Caco-2 (cell line): ENCODE data around the gene GBX2. TPM values are rescaled to one million over a fixed set of nuclear protein-coding genes. Genes with fewer than 3 reads are reported as not detected.

Experiments
- BruUV-seq: library from RNA; stranded (reverse); fragments of 400-500 nt; replicated peaks from 2 replicates; lab custom pipeline; 2021; lab: Mats Ljungman, UMichigan
- CTCF ChIA-PET: fragments of 300-600 bp; sonication (Branson Sonifier 250); formaldehyde crosslinking; loops from one replicate; lab custom pipeline; 2022; ENCODE audit warnings: antibody characterized with exemption; lab: Charles Lee
- POLR2A ChIA-PET: fragments of 300-600 bp; sonication (Branson Sonifier 250); formaldehyde crosslinking; loops from one replicate; lab custom pipeline; 2022; ENCODE audit warnings: antibody characterized with exemption; lab: Charles Lee
- DNase-seq, 2 experiments: peaks; one replicate each; pipeline versions ENCODE4 v3.0.0 to v3.0.0-alpha.2; 2020 to 2022
- H3K27me3 ChIP-seq: replicated peaks from 2 replicates; pipeline ENCODE4 v1.6.0; 2011; ENCODE audit warnings: low read length; ENCODE audit not compliant: control insufficient read depth, insufficient read depth
- H3K36me3 ChIP-seq: 2 replicates; pipeline ENCODE4 v1.5.1; 2011; ENCODE audit warnings: low read length; ENCODE audit not compliant: control insufficient read depth, insufficient read depth
- H3K4me1 ChIP-seq: fragments of 250-450 bp; sonication (Bioruptor Pico); 2 replicates; pipeline ENCODE4 v1.5.1; 2020; ENCODE audit warnings: mild to moderate bottlenecking
- H3K4me3 ChIP-seq: 2 replicates; pipeline ENCODE4 v1.5.1; 2011; ENCODE audit warnings: low read depth, mild to moderate bottlenecking, control low read depth, low read length
- H3K9me3 ChIP-seq: fragments of 250-450 bp; sonication (Bioruptor Pico); 2 replicates; pipeline ENCODE4 v1.5.1; 2020; ENCODE audit warnings: mild to moderate bottlenecking, moderate library complexity
- H3K27ac Mint-ChIP-seq: one replicate; pipeline ENCODE4 v1.8.0; 2022; ENCODE audit warnings: mixed read lengths; ENCODE audit not compliant: unreplicated experiment
- H3K27me3 Mint-ChIP-seq: one replicate; pipeline ENCODE4 v1.8.0; 2022; ENCODE audit warnings: mixed read lengths; ENCODE audit not compliant: insufficient read depth, unreplicated experiment
- H3K36me3 Mint-ChIP-seq: one replicate; pipeline ENCODE4 v1.8.0; 2022; ENCODE audit warnings: mild to moderate bottlenecking, mixed read lengths; ENCODE audit not compliant: insufficient read depth, unreplicated experiment
- H3K4me1 Mint-ChIP-seq: one replicate; pipeline ENCODE4 v1.8.0; 2022; ENCODE audit warnings: low read depth, mixed read lengths; ENCODE audit not compliant: unreplicated experiment
- H3K4me3 Mint-ChIP-seq: one replicate; pipeline ENCODE4 v1.8.0; 2022; ENCODE audit warnings: mild to moderate bottlenecking, moderate library complexity, mixed read lengths; ENCODE audit not compliant: unreplicated experiment
- H3K9me3 Mint-ChIP-seq: one replicate; pipeline ENCODE4 v1.8.0; 2022; ENCODE audit warnings: mixed read lengths; ENCODE audit not compliant: unreplicated experiment
- CTCF ChIP-seq, 2 experiments: fragments of 200-600 bp in 1 of 2; IDR thresholded peaks; 1 replicate in 1 of 2; 2 replicates in 1 of 2; pipeline versions ENCODE4 v1.5.1 to v1.8.0; 2011 to 2022; ENCODE audit warnings: antibody characterized with exemption in 1 of 2, control low read depth in 1 of 2, inconsistent platforms in 1 of 2, low read depth in 1 of 2, low read length in 1 of 2, mild to moderate bottlenecking in 1 of 2, moderate library complexity in 1 of 2; ENCODE audit not compliant: insufficient read depth in 1 of 2, severe bottlenecking in 1 of 2, unreplicated experiment in 1 of 2
- intact Hi-C: fragments of 100-400 bp; cut with micrococcal nuclease; formaldehyde crosslinking; loops from one replicate; pipeline ENCODE4 v1.10.0; 2022; ENCODE audit not compliant: unreplicated experiment
- total RNA-seq: library from RNA; stranded (reverse); gene quantifications from 2 replicates; pipeline ENCODE4 v1.2.3, GENCODE V29; 2022

The GBX2 gene
- total RNA-seq, 1 experiment from 2014 or later, result 2.1 TPM

- Histone ChIP-seq H3K4me1 (no peaks in the 10 kb centered on the region), H3K9me3 (no peaks in the 10 kb centered on the region), H3K4me3 (no peak overlapping the region), H3K36me3 (no peaks in the 10 kb centered on the region; the same call in 1 of the 2 replicates), H3K27me3 (no peaks in the 10 kb centered on the region)
- CTCF ChIA-PET, result no interaction called here
- H3K4me1 Mint-ChIP-seq, result no peaks in the 10 kb centered on the region
- H3K4me3 Mint-ChIP-seq, result no peak overlapping the region
- H3K27ac Mint-ChIP-seq, result no peak overlapping the region
- H3K36me3 Mint-ChIP-seq, result no peaks in the 10 kb centered on the region
- H3K27me3 Mint-ChIP-seq, result no peaks in the 10 kb centered on the region
- no peaks in the 10 kb centered on the region for H3K9me3 Mint-ChIP-seq
- intact Hi-C loops, result no loop called here
- no peak for DNase-seq
- POLR2A ChIA-PET, result no interaction called here
- no peak for TF ChIP-seq CTCF (IDR thresholded peaks at IDR 0.05; ENCODE audit: insufficient read depth in 1 of 2, low read depth in 1 of 2, low read length in 1 of 2, severe bottlenecking in 1 of 2, unreplicated experiment in 1 of 2)
- no TSS peak for BruUV-seq
Measured at GRCh38 chr2:236130349-236130998, 37.7 kb downstream of the GBX2 start.

GRCh38 chr2:236129935-236130334 is 38.3 kb downstream of the GBX2 start:
- H3K4me3 ChIP-seq, result no peak overlapping the region
- no peak overlapping the region for H3K4me3 Mint-ChIP-seq
- no peaks in the 10 kb centered on the region for H3K9me3 Mint-ChIP-seq
- H3K4me1 ChIP-seq, result no peaks in the 10 kb centered on the region
- no TSS peak for BruUV-seq
- H3K9me3 ChIP-seq, result no peaks in the 10 kb centered on the region
- POLR2A ChIA-PET, result no interaction called here
- no peak overlapping the region for H3K27ac Mint-ChIP-seq
- intact Hi-C loops, result no loop called here
- H3K36me3 Mint-ChIP-seq, result no peaks in the 10 kb centered on the region
- no peak for DNase-seq
- H3K4me1 Mint-ChIP-seq, result no peaks in the 10 kb centered on the region
- TF ChIP-seq CTCF (IDR thresholded peaks at IDR 0.05; ENCODE audit: insufficient read depth in 1 of 2, low read depth in 1 of 2, low read length in 1 of 2, severe bottlenecking in 1 of 2, unreplicated experiment in 1 of 2), result no peak
- CTCF ChIA-PET, result no interaction called here
- H3K27me3 Mint-ChIP-seq, result no peaks in the 10 kb centered on the region
- H3K36me3 ChIP-seq, result no peaks in the 10 kb centered on the region; the same call in 1 of the 2 replicates
- no peaks in the 10 kb centered on the region for H3K27me3 ChIP-seq

GRCh38 chr2:236128321-236128720 is 39.9 kb downstream of the GBX2 start:
- H3K4me3 ChIP-seq, result no peak overlapping the region
- no peaks in the 10 kb centered on the region; the same call in 1 of the 2 replicates for H3K36me3 ChIP-seq
- BruUV-seq, result no TSS peak
- CTCF ChIA-PET, result no interaction called here
- Mint-ChIP-seq H3K36me3 (no peaks in the 10 kb centered on the region), H3K4me3 (no peak overlapping the region), H3K4me1 (no peaks in the 10 kb centered on the region), H3K9me3 (no peaks in the 10 kb centered on the region), H3K27me3 (no peaks in the 10 kb centered on the region), H3K27ac (no peak overlapping the region)
- TF ChIP-seq CTCF (IDR thresholded peaks at IDR 0.05; ENCODE audit: insufficient read depth in 1 of 2, low read depth in 1 of 2, low read length in 1 of 2, severe bottlenecking in 1 of 2, unreplicated experiment in 1 of 2), result no peak
- intact Hi-C loops, result no loop called here
- no peak for DNase-seq
- POLR2A ChIA-PET, result no interaction called here
- no peaks in the 10 kb centered on the region for H3K4me1 ChIP-seq
- no peaks in the 10 kb centered on the region for H3K9me3 ChIP-seq
- H3K27me3 ChIP-seq, result no peaks in the 10 kb centered on the region
